KMS-11 (cell line): ENCODE measurements around the gene KIFC3.
"Not testable (repeated sequence)": the region's sequence is repeated elsewhere in the genome, so short reads cannot be mapped to it uniquely, and the experiment has no call there.

ENCODE experiments used
- H2AFZ ChIP-seq: fragments of 200-600 bp; sonication (generic); 2 replicates; pipeline ENCODE4 v1.6.1; 2016; ENCODE audit warnings: antibody characterized with exemption, mixed run types, low read depth
- H3K27ac ChIP-seq: fragments of 200-600 bp; sonication (generic); 2 replicates; pipeline ENCODE4 v1.6.1; 2016; ENCODE audit warnings: mild to moderate bottlenecking, mixed run types
- H3K27me3 ChIP-seq: fragments of 200-600 bp; sonication (generic); 2 replicates; pipeline ENCODE4 v1.6.1; 2017; ENCODE audit warnings: mild to moderate bottlenecking, low read depth, mixed run types, moderate library complexity; ENCODE audit not compliant: insufficient read depth
- H3K36me3 ChIP-seq: fragments of 200-600 bp; sonication (generic); 2 replicates; pipeline ENCODE4 v1.6.1; 2017; ENCODE audit warnings: mild to moderate bottlenecking, mixed run types; ENCODE audit not compliant: insufficient read depth
- H3K4me1 ChIP-seq: fragments of 200-600 bp; sonication (generic); 2 replicates; pipeline ENCODE4 v1.6.1; 2016; ENCODE audit warnings: mild to moderate bottlenecking, low read depth, mixed run types; ENCODE audit not compliant: poor library complexity, severe bottlenecking
- H3K4me2 ChIP-seq: fragments of 200-600 bp; sonication (generic); 2 replicates; pipeline ENCODE4 v1.7.0; 2016; ENCODE audit warnings: mild to moderate bottlenecking, mixed run types
- H3K4me3 ChIP-seq: fragments of 200-600 bp; sonication (generic); IDR thresholded peaks from 2 replicates; pipeline ENCODE4 v1.6.1; 2017; ENCODE audit warnings: low read depth, low read length, mixed read lengths; ENCODE audit not compliant: insufficient read depth
- H3K79me2 ChIP-seq: fragments of 200-600 bp; sonication (generic); 2 replicates; pipeline ENCODE4 v1.6.1; 2016; ENCODE audit warnings: low read depth, mixed run types; ENCODE audit not compliant: insufficient read depth
- H3K9ac ChIP-seq: fragments of 200-600 bp; sonication (generic); 2 replicates; pipeline ENCODE4 v1.6.1; 2016; ENCODE audit warnings: mild to moderate bottlenecking, mixed run types
- H4K20me1 ChIP-seq: fragments of 200-600 bp; sonication (generic); 2 replicates; pipeline ENCODE4 v1.6.1; 2016; ENCODE audit warnings: mild to moderate bottlenecking, mixed run types; ENCODE audit not compliant: insufficient read depth
- TF ChIP-seq, protein P1 (sequence below): fragments of 200-600 bp; sonication (generic); conservative IDR thresholded peaks from 2 replicates; pipeline ENCODE4 v1.6.1; 2017; ENCODE audit warnings: low read depth, mild to moderate bottlenecking, antibody characterized with exemption, low read length, moderate library complexity, mixed read lengths

KIFC3 gene

DNA sequence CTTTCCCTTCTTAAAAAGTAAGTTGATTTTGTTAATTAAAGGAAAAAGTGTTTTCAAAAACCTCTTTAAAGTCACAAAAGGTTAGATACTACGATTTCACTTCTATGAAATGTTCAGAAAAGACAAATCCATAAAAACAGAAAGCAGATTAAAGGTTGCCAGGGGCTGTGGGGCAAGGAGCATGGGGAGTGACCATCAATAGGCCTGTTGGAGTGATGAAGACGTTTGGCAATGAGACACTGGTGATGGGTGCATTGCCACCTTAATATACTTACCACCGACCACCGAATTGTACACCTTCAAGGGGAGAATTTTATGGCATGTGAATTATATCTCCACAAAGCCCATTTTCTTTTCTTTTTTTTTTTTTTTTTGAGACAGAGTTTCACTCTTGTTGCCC lies 19.2 kb downstream of the KIFC3 start:
- no peaks in the 10 kb centered on the region for H3K79me2 ChIP-seq
- H2AFZ ChIP-seq: no peak overlapping the region
- no peaks in the 10 kb centered on the region for H3K36me3 ChIP-seq
- no peaks in the 10 kb centered on the region for H3K27me3 ChIP-seq
- no peak overlapping the region for H3K4me2 ChIP-seq
- TF ChIP-seq, protein P1, sequence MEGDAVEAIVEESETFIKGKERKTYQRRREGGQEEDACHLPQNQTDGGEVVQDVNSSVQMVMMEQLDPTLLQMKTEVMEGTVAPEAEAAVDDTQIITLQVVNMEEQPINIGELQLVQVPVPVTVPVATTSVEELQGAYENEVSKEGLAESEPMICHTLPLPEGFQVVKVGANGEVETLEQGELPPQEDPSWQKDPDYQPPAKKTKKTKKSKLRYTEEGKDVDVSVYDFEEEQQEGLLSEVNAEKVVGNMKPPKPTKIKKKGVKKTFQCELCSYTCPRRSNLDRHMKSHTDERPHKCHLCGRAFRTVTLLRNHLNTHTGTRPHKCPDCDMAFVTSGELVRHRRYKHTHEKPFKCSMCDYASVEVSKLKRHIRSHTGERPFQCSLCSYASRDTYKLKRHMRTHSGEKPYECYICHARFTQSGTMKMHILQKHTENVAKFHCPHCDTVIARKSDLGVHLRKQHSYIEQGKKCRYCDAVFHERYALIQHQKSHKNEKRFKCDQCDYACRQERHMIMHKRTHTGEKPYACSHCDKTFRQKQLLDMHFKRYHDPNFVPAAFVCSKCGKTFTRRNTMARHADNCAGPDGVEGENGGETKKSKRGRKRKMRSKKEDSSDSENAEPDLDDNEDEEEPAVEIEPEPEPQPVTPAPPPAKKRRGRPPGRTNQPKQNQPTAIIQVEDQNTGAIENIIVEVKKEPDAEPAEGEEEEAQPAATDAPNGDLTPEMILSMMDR: no peak
- no peak overlapping the region for H3K9ac ChIP-seq
- no peak overlapping the region for H3K27ac ChIP-seq
- H4K20me1 ChIP-seq: no peaks in the 10 kb centered on the region
- H3K4me1 ChIP-seq: no peaks in the 10 kb centered on the region
- H3K4me3 ChIP-seq: no peak overlapping the region

DNA sequence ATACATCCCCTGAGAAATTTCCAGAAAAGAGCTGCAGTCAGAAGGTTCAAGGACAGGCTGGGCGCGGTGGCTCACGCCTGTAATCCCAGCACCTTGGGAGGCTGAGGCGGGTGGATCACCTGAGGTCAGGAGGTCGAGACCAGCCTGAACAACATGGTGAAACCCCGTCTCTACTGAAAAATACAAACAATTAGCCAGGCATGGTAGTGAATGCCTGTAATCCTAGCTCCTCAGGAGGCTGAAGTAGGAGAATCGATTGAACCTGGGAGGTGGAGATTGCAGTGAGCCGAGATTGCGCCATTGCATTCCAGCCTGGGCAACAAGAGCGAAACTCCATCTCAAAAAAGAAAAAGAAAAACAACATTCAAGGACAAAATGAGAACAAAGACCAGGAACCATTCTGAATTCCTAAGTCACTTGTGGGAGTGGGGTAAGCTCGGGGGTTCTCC lies 19.7 kb downstream of the KIFC3 start:
- H3K4me2 ChIP-seq, H4K20me1 ChIP-seq, H3K9ac ChIP-seq, H3K27me3 ChIP-seq, H2AFZ ChIP-seq, H3K79me2 ChIP-seq, H3K4me3 ChIP-seq, H3K4me1 ChIP-seq, H3K36me3 ChIP-seq, H3K27ac ChIP-seq: not testable (repeated sequence)

DNA sequence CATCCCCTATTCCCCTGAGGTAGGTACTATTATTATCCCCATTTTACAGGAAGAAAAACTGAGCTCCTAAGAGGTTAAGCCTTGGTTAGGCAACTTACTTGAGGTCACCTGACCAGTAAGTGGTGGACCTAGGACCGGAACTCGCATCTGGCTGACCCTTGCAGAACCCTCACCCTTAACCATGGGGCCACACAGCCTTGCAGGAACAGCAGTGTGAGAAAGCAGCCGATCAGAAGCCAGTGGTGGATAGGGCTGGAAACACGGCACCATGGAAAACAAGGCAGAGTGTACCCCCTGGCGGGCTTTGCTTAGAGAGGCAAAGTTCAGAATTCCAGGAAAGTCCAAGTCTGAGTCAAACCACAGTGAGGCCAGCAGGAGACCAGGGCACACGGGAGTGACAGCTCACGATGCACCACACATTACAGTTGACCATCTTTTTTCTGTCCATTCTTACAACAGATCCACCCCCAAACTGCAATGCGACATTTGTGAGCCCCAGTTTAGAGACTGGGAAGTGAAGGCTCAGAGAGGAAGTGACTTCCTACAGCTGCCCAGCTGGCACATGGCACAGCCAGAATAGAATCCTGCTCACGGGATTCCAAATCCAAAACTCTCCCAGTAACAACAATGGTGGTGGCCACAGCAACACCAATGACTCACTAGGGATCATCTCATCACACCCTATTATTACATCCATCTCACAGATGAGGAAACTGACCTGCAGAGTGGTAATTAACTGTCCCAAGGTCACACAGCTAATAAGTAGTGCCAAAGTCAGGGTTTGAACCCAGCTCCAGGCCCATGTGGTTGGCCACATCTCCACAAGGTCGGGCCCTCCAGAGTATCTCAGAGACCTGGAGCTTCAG lies 20.3 kb downstream of the KIFC3 start:
- no peaks in the 10 kb centered on the region for H3K36me3 ChIP-seq
- no peak overlapping the region for H3K27ac ChIP-seq
- H3K4me3 ChIP-seq: no peak overlapping the region
- no peaks in the 10 kb centered on the region for H3K27me3 ChIP-seq
- no peaks in the 10 kb centered on the region for H3K79me2 ChIP-seq
- no peak overlapping the region for H3K9ac ChIP-seq
- no peak overlapping the region for H3K4me2 ChIP-seq
- no peaks in the 10 kb centered on the region for H4K20me1 ChIP-seq
- H2AFZ ChIP-seq: no peak overlapping the region
- TF ChIP-seq, protein P1: no peak
- H3K4me1 ChIP-seq: no peaks in the 10 kb centered on the region

DNA sequence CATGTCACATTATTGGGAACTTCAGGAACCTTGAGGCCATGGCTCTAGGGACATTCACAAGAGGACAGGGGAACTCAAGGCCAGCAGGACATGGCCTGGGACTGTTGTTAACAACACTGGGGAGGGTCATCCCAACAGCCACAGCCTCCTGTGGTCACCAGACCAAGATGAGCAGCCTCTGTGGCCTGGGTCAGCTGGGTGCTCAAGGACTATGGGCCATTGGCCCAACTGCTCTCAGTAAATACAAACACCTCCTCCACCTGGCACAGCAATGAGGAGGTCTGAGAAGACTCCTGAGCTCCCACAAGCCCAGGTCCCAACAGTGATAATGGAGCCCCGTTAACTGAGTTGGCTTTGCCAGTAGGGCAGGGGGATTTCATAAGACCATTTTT lies 20.9 kb downstream of the KIFC3 start:
- Histone ChIP-seq H3K4me3 (no peak overlapping the region), H3K79me2 (no peaks in the 10 kb centered on the region), H4K20me1 (no peaks in the 10 kb centered on the region), H3K27me3 (no peaks in the 10 kb centered on the region), H3K4me2 (no peak overlapping the region), H3K4me1 (no peaks in the 10 kb centered on the region), H3K27ac (no peak overlapping the region), H3K9ac (no peak overlapping the region), H2AFZ (no peak overlapping the region), H3K36me3 (no peaks in the 10 kb centered on the region)
- TF ChIP-seq, protein P1: no peak

DNA sequence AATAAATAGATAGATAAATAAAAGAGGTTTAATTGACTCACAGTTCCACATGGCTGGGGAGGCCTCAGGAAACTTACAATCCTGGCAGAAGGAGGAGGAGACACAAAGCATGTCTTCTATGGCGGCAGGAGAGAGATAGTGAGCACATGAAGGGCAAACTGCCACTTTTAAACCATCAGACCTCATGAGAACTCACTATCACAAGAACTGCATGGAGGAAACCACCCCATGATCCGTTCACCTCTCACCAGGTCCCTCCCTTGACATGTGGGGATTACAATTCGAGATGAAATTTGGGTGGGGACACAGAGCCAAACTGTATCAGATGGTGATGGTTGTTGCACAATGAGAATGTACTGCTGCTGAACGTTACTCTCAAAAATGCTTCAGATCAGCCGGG lies 22.5 kb downstream of the KIFC3 start:
- H3K27me3 ChIP-seq, H3K9ac ChIP-seq, H3K36me3 ChIP-seq, H2AFZ ChIP-seq, H4K20me1 ChIP-seq, H3K4me2 ChIP-seq, H3K4me1 ChIP-seq, H3K27ac ChIP-seq, H3K79me2 ChIP-seq, H3K4me3 ChIP-seq: not testable (repeated sequence)
